ENCODE results near the gene STK39.

Gene STK39

GRCh38 chr2:168212167-168212566 is 35.2 kb downstream of the STK39 start:
- no peaks in the 10 kb centered on the region for H3K9me3 ChIP-seq (ENCODE audit: control insufficient read depth, insufficient read depth, low read length)
- peaks cover 13% of the 10 kb centered on the region for H3K4me1 ChIP-seq (ENCODE audit: control insufficient read depth, low read length)
- H3K4me3 ChIP-seq (ENCODE audit: low read length) = no peak overlapping the region
- no peak overlapping the region for H3K27ac ChIP-seq (ENCODE audit: low read depth, low read length)
- H3K9me2 ChIP-seq (replicated peaks; ENCODE audit: control insufficient read depth, low read length) = no peaks in the 10 kb centered on the region; the same call in 1 of the 2 replicates
- H3K79me2 ChIP-seq (ENCODE audit: control insufficient read depth, low read length) = peaks cover 10% of the 10 kb centered on the region
- no peak overlapping the region for H3K4me2 ChIP-seq (ENCODE audit: low read length)
- TF ChIP-seq, protein P1, sequence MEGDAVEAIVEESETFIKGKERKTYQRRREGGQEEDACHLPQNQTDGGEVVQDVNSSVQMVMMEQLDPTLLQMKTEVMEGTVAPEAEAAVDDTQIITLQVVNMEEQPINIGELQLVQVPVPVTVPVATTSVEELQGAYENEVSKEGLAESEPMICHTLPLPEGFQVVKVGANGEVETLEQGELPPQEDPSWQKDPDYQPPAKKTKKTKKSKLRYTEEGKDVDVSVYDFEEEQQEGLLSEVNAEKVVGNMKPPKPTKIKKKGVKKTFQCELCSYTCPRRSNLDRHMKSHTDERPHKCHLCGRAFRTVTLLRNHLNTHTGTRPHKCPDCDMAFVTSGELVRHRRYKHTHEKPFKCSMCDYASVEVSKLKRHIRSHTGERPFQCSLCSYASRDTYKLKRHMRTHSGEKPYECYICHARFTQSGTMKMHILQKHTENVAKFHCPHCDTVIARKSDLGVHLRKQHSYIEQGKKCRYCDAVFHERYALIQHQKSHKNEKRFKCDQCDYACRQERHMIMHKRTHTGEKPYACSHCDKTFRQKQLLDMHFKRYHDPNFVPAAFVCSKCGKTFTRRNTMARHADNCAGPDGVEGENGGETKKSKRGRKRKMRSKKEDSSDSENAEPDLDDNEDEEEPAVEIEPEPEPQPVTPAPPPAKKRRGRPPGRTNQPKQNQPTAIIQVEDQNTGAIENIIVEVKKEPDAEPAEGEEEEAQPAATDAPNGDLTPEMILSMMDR (IDR thresholded peaks at IDR 0.05; ENCODE audit: low read depth, low read length, poor library complexity, severe bottlenecking) = no peak
- TF ChIP-seq EZH2phosphoT487 (IDR thresholded peaks at IDR 0.05; ENCODE audit: borderline replicate concordance, low read length) = no peak
- H3K27me3 ChIP-seq (ENCODE audit: control insufficient read depth, low read length) = no peaks in the 10 kb centered on the region
- H3K36me3 ChIP-seq (ENCODE audit: control insufficient read depth, low read length) = no peaks in the 10 kb centered on the region
- no peaks in the 10 kb centered on the region for H3F3A ChIP-seq (ENCODE audit: control insufficient read depth, insufficient read depth)
- no peaks in the 10 kb centered on the region for H4K20me1 ChIP-seq (ENCODE audit: control insufficient read depth, insufficient read depth, low read depth, low read length)

DNA sequence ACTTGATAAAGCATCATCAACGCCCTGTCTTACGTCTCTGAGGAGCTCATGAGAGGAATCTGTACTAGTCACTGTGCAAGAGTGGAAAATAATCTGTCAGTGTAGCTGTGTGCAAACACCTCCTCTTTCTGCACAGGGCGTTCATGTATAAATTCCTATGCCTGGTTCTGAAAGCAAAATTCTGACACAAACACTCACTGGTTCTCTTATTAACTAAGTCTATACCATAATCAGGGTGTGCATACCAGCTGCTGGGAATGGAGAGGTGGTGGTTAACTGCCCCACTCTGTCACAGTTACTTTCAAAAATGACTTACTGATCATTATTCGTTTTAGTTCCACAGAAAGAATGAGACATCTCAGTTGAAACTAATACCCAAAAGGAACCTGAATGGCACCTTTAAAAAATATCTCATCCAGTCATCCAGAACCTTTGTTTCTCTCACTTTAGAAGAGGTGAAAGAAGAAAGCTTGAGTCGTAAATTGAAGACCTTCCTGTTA is 35.7 kb downstream of the STK39 start:
- Histone ChIP-seq H3K4me1 (ENCODE audit: control insufficient read depth, low read length) (peaks cover 13% of the 10 kb centered on the region), H3K79me2 (ENCODE audit: control insufficient read depth, low read length) (peaks cover 10% of the 10 kb centered on the region), H4K20me1 (ENCODE audit: control insufficient read depth, insufficient read depth, low read depth, low read length) (no peaks in the 10 kb centered on the region), H3K27me3 (ENCODE audit: control insufficient read depth, low read length) (no peaks in the 10 kb centered on the region), H3K36me3 (ENCODE audit: control insufficient read depth, low read length) (no peaks in the 10 kb centered on the region), H3K4me3 (ENCODE audit: low read length) (no peak overlapping the region), H3K9me2 (replicated peaks; ENCODE audit: control insufficient read depth, low read length) (no peaks in the 10 kb centered on the region; the same call in 1 of the 2 replicates), H3K27ac (ENCODE audit: low read depth, low read length) (no peak overlapping the region), H3F3A (ENCODE audit: control insufficient read depth, insufficient read depth) (no peaks in the 10 kb centered on the region), H3K9me3 (ENCODE audit: control insufficient read depth, insufficient read depth, low read length) (no peaks in the 10 kb centered on the region), H3K4me2 (ENCODE audit: low read length) (no peak overlapping the region)
- no peak for TF ChIP-seq EZH2phosphoT487 (IDR thresholded peaks at IDR 0.05; ENCODE audit: borderline replicate concordance, low read length)
- TF ChIP-seq, protein P1 (IDR thresholded peaks at IDR 0.05; ENCODE audit: low read depth, low read length, poor library complexity, severe bottlenecking) = no peak

DNA sequence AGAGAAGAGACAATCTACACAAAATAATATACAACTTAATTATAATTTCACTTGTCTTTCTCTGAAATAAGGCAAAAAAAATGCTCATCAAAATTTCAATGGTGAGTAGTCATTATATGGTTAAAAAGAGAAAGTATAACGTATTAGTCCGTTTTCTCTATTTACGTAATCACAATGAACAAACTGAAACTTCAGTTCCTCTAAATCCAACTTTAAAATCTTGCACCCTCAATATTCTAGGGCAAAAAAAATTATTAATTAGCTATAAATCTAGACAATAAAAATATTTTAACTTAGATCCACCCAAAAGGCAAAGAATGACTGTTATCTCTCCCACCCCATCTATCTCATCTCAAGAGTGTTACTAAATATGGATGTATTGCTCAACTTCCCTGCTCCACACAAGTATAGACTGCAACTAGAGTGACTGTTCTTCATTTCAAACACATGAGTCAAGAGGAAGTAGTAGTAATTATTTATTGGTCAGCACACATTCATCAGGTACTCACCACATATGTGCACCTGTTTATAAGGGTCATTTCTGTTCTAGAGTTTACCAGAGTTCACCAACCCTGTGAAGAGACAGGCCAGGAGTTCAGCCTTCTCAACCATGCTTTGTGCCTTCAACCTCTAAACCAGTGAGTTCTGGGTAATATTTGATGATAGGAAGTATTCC is 36.4 kb downstream of the STK39 start:
- Histone ChIP-seq H3K9me2 (replicated peaks; ENCODE audit: control insufficient read depth, low read length) (no peaks in the 10 kb centered on the region; the same call in 1 of the 2 replicates), H3K36me3 (ENCODE audit: control insufficient read depth, low read length) (no peaks in the 10 kb centered on the region), H3K4me1 (ENCODE audit: control insufficient read depth, low read length) (peaks cover 13% of the 10 kb centered on the region), H3F3A (ENCODE audit: control insufficient read depth, insufficient read depth) (no peaks in the 10 kb centered on the region), H3K4me2 (ENCODE audit: low read length) (no peak overlapping the region), H3K27ac (ENCODE audit: low read depth, low read length) (no peak overlapping the region), H3K27me3 (ENCODE audit: control insufficient read depth, low read length) (no peaks in the 10 kb centered on the region), H3K79me2 (ENCODE audit: control insufficient read depth, low read length) (peaks cover 10% of the 10 kb centered on the region; the same call in 1 of the 2 replicates), H3K9me3 (ENCODE audit: control insufficient read depth, insufficient read depth, low read length) (no peaks in the 10 kb centered on the region), H4K20me1 (ENCODE audit: control insufficient read depth, insufficient read depth, low read depth, low read length) (no peaks in the 10 kb centered on the region), H3K4me3 (ENCODE audit: low read length) (no peak overlapping the region)
- TF ChIP-seq, protein P1 (IDR thresholded peaks at IDR 0.05; ENCODE audit: low read depth, low read length, poor library complexity, severe bottlenecking) = no peak
- TF ChIP-seq EZH2phosphoT487 (IDR thresholded peaks at IDR 0.05; ENCODE audit: borderline replicate concordance, low read length) = no peak
